Endothelial cell of umbilical vein (primary cell): ENCODE results near the gene TMEM121.

Source experiments
- EZH2 ChIP-seq: IDR thresholded peaks from 2 replicates; pipeline ENCODE4 v1.6.1; 2012; ENCODE audit warnings: borderline replicate concordance, low read depth, mild to moderate bottlenecking, moderate library complexity, low read length, inconsistent platforms; ENCODE audit not compliant: severe bottlenecking
- POLR2AphosphoS5 ChIP-seq: IDR thresholded peaks from 2 replicates; pipeline ENCODE4 v1.6.1; 2012; ENCODE audit warnings: low read depth, mild to moderate bottlenecking, control low read depth, low read length, moderate library complexity; ENCODE audit not compliant: insufficient read depth

DNA sequence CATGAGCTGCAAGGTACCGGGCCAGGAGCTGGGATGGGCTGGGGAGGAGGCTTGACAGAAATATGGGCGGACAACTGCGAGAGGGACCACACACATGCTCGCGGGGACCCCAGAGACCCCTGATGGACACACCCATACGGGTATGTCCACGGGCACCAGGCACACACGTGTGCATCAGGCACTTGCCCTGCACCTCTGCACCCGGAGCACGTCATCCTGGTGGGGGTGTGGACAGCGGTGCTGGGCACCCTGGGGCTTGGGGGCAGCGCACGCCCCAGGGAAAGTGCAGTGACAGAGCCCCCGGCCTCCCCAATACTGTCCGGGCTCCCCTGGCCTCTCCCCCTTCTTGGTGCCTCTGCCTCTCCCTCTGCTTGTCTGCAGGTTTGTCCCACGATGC is 41.4 kb upstream of the TMEM121 start:
- TF ChIP-seq EZH2, result no peak
- no peak for TF ChIP-seq POLR2AphosphoS5
